GM12892 (cell line): Measurements from ENCODE around the gene B3GAT2.

ENCODE experiments used
- POLR2A ChIP-seq: IDR thresholded peaks from 2 replicates; pipeline ENCODE4 v1.6.1; 2011; ENCODE audit warnings: low read depth, low read length, control low read depth
- POLR2AphosphoS5 ChIP-seq: IDR thresholded peaks from 2 replicates; pipeline ENCODE4 v1.6.1; 2011; ENCODE audit warnings: low read depth, low read length, control low read depth

- TF ChIP-seq POLR2AphosphoS5 (no peak), POLR2A (no peak)
These were observed 104.1 kb downstream of the B3GAT2 start for GRCh38 chr6:70852667-70853246.
